RWPE2 (cell line): ENCODE data around the gene PHACTR1.
A peak's percentile ranks its signal among the peaks of the same experiment; 100 is the strongest.

ENCODE experiments used
- ATAC-seq: fragments of 200-7000 bp; cut with Tn5 transposase; 3 replicates; pipeline ENCODE4 v1.9.1; 2021; ENCODE audit warnings: low read depth
- DNase-seq: peaks from one replicate; pipeline ENCODE4 v3.0.0-alpha.2; 2020; ENCODE audit warnings: low spot score
- H3K27ac ChIP-seq: fragments of 450-650 bp; 2 replicates; pipeline ENCODE4 v1.5.1; 2017; ENCODE audit warnings: mild to moderate bottlenecking; ENCODE audit not compliant: poor library complexity, severe bottlenecking
- H3K27me3 ChIP-seq: fragments of 250-450 bp; sonication (Bioruptor Pico); 2 replicates; pipeline ENCODE4 v1.5.1; 2021; ENCODE audit warnings: mild to moderate bottlenecking, moderate library complexity; ENCODE audit not compliant: insufficient read depth, poor library complexity, severe bottlenecking
- H3K36me3 ChIP-seq: fragments of 250-450 bp; sonication (Bioruptor Pico); 2 replicates; pipeline ENCODE4 v1.5.1; 2020; ENCODE audit warnings: low read depth, mild to moderate bottlenecking, moderate library complexity
- H3K4me1 ChIP-seq: fragments of 250-450 bp; sonication (Bioruptor Pico); 2 replicates; pipeline ENCODE4 v1.5.1; 2021; ENCODE audit warnings: mild to moderate bottlenecking, moderate library complexity; ENCODE audit not compliant: insufficient read depth, poor library complexity, severe bottlenecking
- H3K4me3 ChIP-seq: fragments of 250-450 bp; sonication (Bioruptor Pico); 2 replicates; pipeline ENCODE4 v1.5.1; 2021; ENCODE audit warnings: mild to moderate bottlenecking, moderate library complexity; ENCODE audit not compliant: severe bottlenecking
- H3K9me3 ChIP-seq: fragments of 250-450 bp; sonication (Bioruptor Pico); 2 replicates; pipeline ENCODE4 v1.5.1; 2021; ENCODE audit warnings: mild to moderate bottlenecking, moderate library complexity; ENCODE audit not compliant: severe bottlenecking
- CTCF ChIP-seq: fragments of 450-650 bp; IDR thresholded peaks from one replicate; pipeline ENCODE4 v1.5.1; 2017; ENCODE audit warnings: mild to moderate bottlenecking, moderate library complexity; ENCODE audit not compliant: poor library complexity, severe bottlenecking

The PHACTR1 gene

GRCh38 chr6:12698298-12698697, 18.3 kb upstream of the PHACTR1 start:
- ATAC-seq, result no peak
- Histone ChIP-seq H3K9me3 (no peaks in the 10 kb centered on the region), H3K27me3 (peaks cover 34% of the 10 kb centered on the region), H3K36me3 (no peaks in the 10 kb centered on the region), H3K4me3 (no peak overlapping the region), H3K27ac (no peak overlapping the region), H3K4me1 (no peaks in the 10 kb centered on the region)
- no peak for TF ChIP-seq CTCF
- DNase-seq, result no peak

DNA sequence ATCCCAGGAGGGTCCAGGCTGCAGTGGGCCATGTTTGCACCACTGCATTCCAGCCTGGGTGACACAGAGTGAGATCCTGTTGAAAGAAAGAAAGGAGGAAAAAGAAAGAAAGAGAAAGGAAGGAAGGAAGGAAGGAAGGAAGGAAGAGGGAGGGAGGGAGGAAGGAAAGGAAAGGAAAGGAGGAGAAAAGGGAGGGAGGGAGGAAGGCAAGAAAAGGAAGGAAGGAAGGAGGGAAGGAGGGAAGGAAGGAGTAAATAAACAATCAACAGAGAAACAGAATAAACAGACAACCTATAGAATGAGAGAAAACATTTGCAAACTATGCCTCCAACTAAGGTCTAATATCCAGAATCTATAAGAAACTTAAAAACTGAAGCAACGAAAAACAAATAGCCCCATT, 11.6 kb upstream of the PHACTR1 start:
- Histone ChIP-seq H3K27ac (no peak overlapping the region), H3K36me3 (no peaks in the 10 kb centered on the region), H3K4me1 (no peaks in the 10 kb centered on the region), H3K4me3 (no peak overlapping the region), H3K9me3 (no peaks in the 10 kb centered on the region), H3K27me3 (peaks cover 14% of the 10 kb centered on the region)
- DNase-seq (no peak), ATAC-seq (no peak)
- no peak for TF ChIP-seq CTCF

DNA sequence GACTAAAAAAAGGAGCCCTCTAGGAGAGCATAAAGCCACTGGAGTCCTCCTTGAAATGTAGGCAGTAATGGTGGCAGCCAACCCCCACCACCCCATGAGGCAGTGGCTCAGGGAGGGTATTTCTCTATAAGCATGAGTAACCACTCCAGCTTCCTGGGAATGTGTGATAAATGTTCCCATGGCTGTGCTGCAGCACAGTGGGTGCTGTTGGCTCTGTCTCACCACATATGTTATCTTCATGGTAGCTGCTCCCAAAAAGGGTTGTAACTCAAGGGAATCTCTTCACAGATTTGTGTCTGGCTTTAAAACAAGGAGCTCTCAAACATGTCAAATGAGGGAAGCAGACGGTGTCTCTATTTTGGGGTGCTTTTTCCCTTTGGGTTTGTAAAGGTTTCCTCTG, 7.5 kb upstream of the PHACTR1 start:
- H3K27ac ChIP-seq, result no peak overlapping the region
- no peak for TF ChIP-seq CTCF
- H3K9me3 ChIP-seq, result no peaks in the 10 kb centered on the region
- H3K4me1 ChIP-seq, result no peaks in the 10 kb centered on the region
- ATAC-seq, result peak; percentile 57; the same call in 1 of the 3 replicates
- no peak overlapping the region for H3K4me3 ChIP-seq
- no peaks in the 10 kb centered on the region for H3K36me3 ChIP-seq
- no peak for DNase-seq
- peaks cover 13% of the 10 kb centered on the region for H3K27me3 ChIP-seq

DNA sequence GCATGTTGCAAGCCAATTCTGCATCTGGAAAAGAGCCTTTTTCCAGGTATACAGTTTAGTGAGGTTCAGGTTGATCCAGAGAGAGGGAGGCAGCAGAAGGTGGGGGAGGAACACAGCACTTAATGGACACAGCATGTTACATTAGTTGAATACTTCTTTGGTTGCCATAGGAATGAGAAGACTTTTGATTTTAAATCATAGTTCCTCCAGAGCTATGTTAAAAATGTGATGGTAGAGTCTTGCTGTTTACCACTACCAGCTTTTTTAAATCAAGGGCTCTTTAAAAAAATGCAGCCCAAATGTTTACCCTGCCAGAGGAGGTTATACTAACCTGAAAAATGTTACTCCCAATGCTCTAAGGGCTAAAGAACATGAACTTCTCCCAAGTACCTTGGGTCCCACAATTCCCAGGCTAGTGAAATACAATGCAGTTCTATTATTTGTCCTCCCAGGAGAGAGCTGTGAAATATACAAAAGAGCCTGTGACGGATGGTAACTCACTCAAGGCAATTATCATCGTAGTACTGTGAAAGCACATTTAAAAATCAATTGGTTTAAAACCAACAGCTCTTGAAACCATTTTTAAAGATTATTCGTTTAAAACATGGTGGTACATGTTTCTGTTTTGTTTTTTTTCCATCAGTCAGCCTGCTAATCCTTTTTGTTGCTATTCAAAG, 6.9 kb upstream of the PHACTR1 start:
- no peak for DNase-seq
- no peak for ATAC-seq
- TF ChIP-seq CTCF, result no peak
- Histone ChIP-seq H3K27ac (no peak overlapping the region), H3K9me3 (no peaks in the 10 kb centered on the region), H3K27me3 (peaks cover 13% of the 10 kb centered on the region), H3K36me3 (no peaks in the 10 kb centered on the region), H3K4me1 (no peaks in the 10 kb centered on the region), H3K4me3 (no peak overlapping the region)

DNA sequence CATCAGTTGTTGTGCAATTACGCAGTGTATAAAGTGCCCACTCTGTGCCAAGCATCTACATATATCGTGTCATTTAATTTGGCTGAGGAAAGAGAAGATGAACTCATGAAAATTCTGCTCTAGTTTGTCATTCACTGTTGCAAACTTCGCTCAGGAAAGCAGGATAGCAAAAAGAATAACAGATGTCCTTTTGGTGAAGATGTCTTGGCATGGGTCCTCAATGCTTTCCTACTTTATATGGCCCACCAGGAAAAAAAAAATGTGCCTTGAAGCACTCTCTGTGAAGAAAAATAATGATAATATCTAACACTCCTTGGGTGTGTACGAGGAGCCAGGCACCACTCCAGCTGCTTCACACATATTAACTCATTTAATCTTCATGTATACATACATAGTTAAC, 5.6 kb upstream of the PHACTR1 start:
- DNase-seq, result no peak
- no peaks in the 10 kb centered on the region for H3K36me3 ChIP-seq
- H3K4me1 ChIP-seq, result no peaks in the 10 kb centered on the region
- no peaks in the 10 kb centered on the region for H3K9me3 ChIP-seq
- no peak overlapping the region for H3K4me3 ChIP-seq
- no peak overlapping the region for H3K27ac ChIP-seq
- ATAC-seq, result no peak
- peaks cover 13% of the 10 kb centered on the region for H3K27me3 ChIP-seq
- no peak for TF ChIP-seq CTCF
